NT2/D1 (cell line): ENCODE results near the gene CD79A.
A peak's percentile ranks its signal among the peaks of the same experiment; 100 is the strongest.
"Not testable (repeated sequence)": the region's sequence is repeated elsewhere in the genome, so short reads cannot be mapped to it uniquely, and the experiment has no call there.

Experiments
- DNase-seq: peaks from one replicate; pipeline ENCODE4 v3.0.0-alpha.2; 2011; ENCODE audit warnings: low read depth, low spot score
- H3K27me3 ChIP-seq: 2 replicates; pipeline ENCODE4 v1.6.0; 2011; ENCODE audit warnings: mild to moderate bottlenecking; ENCODE audit not compliant: insufficient read length, insufficient read depth
- H3K36me3 ChIP-seq: 2 replicates; pipeline ENCODE4 v1.6.1; 2011; ENCODE audit warnings: mild to moderate bottlenecking, low read length, mixed read lengths; ENCODE audit not compliant: insufficient read depth, insufficient read length
- H3K4me1 ChIP-seq: 2 replicates; pipeline ENCODE4 v1.5.1; 2011; ENCODE audit not compliant: insufficient read depth, insufficient read length
- H3K4me3 ChIP-seq: 2 replicates; pipeline ENCODE4 v1.5.1; 2011; ENCODE audit warnings: low read depth; ENCODE audit not compliant: insufficient read length
- H3K9ac ChIP-seq: 2 replicates; pipeline ENCODE4 v1.6.0; 2011; ENCODE audit warnings: low read depth; ENCODE audit not compliant: insufficient read length
- H3K9me3 ChIP-seq: 2 replicates; pipeline ENCODE4 v1.5.1; 2011; ENCODE audit warnings: mild to moderate bottlenecking, low read length; ENCODE audit not compliant: insufficient read depth
- SUZ12 ChIP-seq: IDR thresholded peaks from 2 replicates; pipeline ENCODE4 v1.6.1; 2011; ENCODE audit not compliant: insufficient read length, insufficient read depth; ENCODE audit errors: extremely low read depth
- YY1 ChIP-seq: IDR thresholded peaks from 2 replicates; pipeline ENCODE4 v1.6.1; 2011; ENCODE audit not compliant: insufficient read length, insufficient read depth
- ZNF274 ChIP-seq: IDR thresholded peaks from 2 replicates; pipeline ENCODE4 v1.6.1; 2011; ENCODE audit warnings: mild to moderate bottlenecking, low read depth, low read length

CD79A gene

DNA sequence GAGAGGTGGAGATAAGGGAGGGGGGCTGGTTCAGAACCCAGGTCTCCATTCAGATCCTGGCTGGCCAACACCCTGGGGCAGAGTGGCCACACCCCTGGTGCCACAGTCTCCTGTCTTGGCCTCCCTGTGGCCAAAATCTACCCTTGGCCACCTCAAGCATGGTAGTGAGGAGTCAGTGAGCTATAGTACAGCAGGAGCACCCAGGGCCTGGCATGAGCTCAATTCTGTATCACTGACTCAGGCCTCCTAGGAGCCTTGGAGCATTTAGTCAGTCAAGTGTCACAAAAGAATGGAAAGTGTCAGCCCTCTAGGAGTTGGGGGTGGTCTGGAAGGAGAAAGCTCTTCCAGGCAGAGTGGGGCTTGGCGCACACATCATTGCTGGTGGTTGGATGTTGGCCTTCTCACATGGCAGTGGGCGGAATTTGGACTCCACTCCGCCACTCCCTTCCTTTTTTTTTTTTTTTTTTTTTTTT, 6.6 kb upstream of the CD79A start:
- TF ChIP-seq SUZ12 (no peak), YY1 (no peak), ZNF274 (no peak)
- Histone ChIP-seq H3K4me1 (peaks cover 8% of the 10 kb centered on the region), H3K27me3 (no peaks in the 10 kb centered on the region), H3K4me3 (no peak overlapping the region), H3K9me3 (no peaks in the 10 kb centered on the region), H3K36me3 (peaks cover 62% of the 10 kb centered on the region), H3K9ac (no peak overlapping the region)
- no peak for DNase-seq

- Histone ChIP-seq H3K9me3 (no peaks in the 10 kb centered on the region), H3K27me3 (no peaks in the 10 kb centered on the region), H3K9ac (no peak overlapping the region), H3K4me1 (peaks cover 8% of the 10 kb centered on the region), H3K36me3 (peaks cover 55% of the 10 kb centered on the region), H3K4me3 (no peak overlapping the region)
- TF ChIP-seq ZNF274, result no peak
- TF ChIP-seq SUZ12, result no peak
- TF ChIP-seq YY1, result no peak
- no peak for DNase-seq
Measured at GRCh38 chr19:41871573-41872383, 5.3 kb upstream of the CD79A start.

- TF ChIP-seq ZNF274, result no peak
- TF ChIP-seq SUZ12, result no peak
- TF ChIP-seq YY1, result no peak
- Histone ChIP-seq H3K9me3 (no peaks in the 10 kb centered on the region), H3K4me1 (peaks cover 10% of the 10 kb centered on the region), H3K4me3 (no peak overlapping the region), H3K27me3 (no peaks in the 10 kb centered on the region), H3K9ac (no peak overlapping the region), H3K36me3 (peaks cover 49% of the 10 kb centered on the region)
- no peak for DNase-seq
Measured at GRCh38 chr19:41872384-41872774, 4.7 kb upstream of the CD79A start.

- peaks cover 12% of the 10 kb centered on the region for H3K4me1 ChIP-seq
Measured at GRCh38 chr19:41872775-41873647, 4.1 kb upstream of the CD79A start.

GRCh38 chr19:41875973-41876372, 1.1 kb upstream of the CD79A start:
- not testable (repeated sequence) for H3K9me3 ChIP-seq, H3K4me1 ChIP-seq, DNase-seq, H3K4me3 ChIP-seq, H3K9ac ChIP-seq, H3K27me3 ChIP-seq
- peaks cover 15% of the 10 kb centered on the region for H3K36me3 ChIP-seq

More at GRCh38 chr19:41872775-41873647, 4.1 kb upstream of the CD79A start:
- H3K9me3 ChIP-seq, result no peaks in the 10 kb centered on the region
- TF ChIP-seq SUZ12, result no peak
- TF ChIP-seq ZNF274, result no peak
- no peak for TF ChIP-seq YY1
- peak; percentile 66 for DNase-seq
- H3K36me3 ChIP-seq, result peaks cover 43% of the 10 kb centered on the region
- no peaks in the 10 kb centered on the region for H3K27me3 ChIP-seq
- H3K9ac ChIP-seq, result no peak overlapping the region
- H3K4me3 ChIP-seq, result no peak overlapping the region

GRCh38 chr19:41877916-41878905, 1.1 kb downstream of the CD79A start:
- DNase-seq, result no peak
- H3K27me3 ChIP-seq, result peaks cover 19% of the 10 kb centered on the region
- H3K4me3 ChIP-seq, result no peak overlapping the region
- TF ChIP-seq ZNF274 (no peak), YY1 (no peak), SUZ12 (no peak)
- no peaks in the 10 kb centered on the region for H3K9me3 ChIP-seq
- no peak overlapping the region for H3K9ac ChIP-seq
- peaks cover 6% of the 10 kb centered on the region for H3K4me1 ChIP-seq
- no peaks in the 10 kb centered on the region for H3K36me3 ChIP-seq
